Neural cell (in vitro differentiated cells): ENCODE data around the gene RGS10. TPM values are rescaled to one million over a fixed set of nuclear protein-coding genes. Genes with fewer than 3 reads are reported as not detected.

ENCODE experiments used
- H2AFZ ChIP-seq: fragments of 200-600, 300-800 bp; sonication (generic), shearing (Covaris generic); 2 replicates; pipeline ENCODE4 v1.6.0; 2014; ENCODE audit warnings: low read depth, mild to moderate bottlenecking, antibody characterized with exemption, low read length, moderate library complexity
- H3F3A ChIP-seq: fragments of 200-600 bp; shearing (Covaris generic); 2 replicates; pipeline ENCODE4 v1.6.1; 2016; ENCODE audit warnings: mild to moderate bottlenecking, moderate library complexity, mixed read lengths, antibody characterized with exemption, low read length; ENCODE audit not compliant: insufficient read depth, poor library complexity, severe bottlenecking
- H3K27ac ChIP-seq: fragments of 200-600, 300-800 bp; sonication (generic), shearing (Covaris generic); 2 replicates; pipeline ENCODE4 v1.5.1; 2014; ENCODE audit warnings: mild to moderate bottlenecking, low read length, moderate library complexity
- H3K27me3 ChIP-seq: fragments of 300-800, 200-600 bp; sonication (generic), shearing (Covaris generic); 2 replicates; pipeline ENCODE4 v1.6.0; 2014; ENCODE audit warnings: mild to moderate bottlenecking, low read depth, low read length, moderate library complexity; ENCODE audit not compliant: insufficient read depth
- H3K36me3 ChIP-seq: fragments of 300-800, 200-600 bp; sonication (generic), shearing (Covaris generic); 2 replicates; pipeline ENCODE4 v1.5.1; 2014; ENCODE audit warnings: mild to moderate bottlenecking, antibody characterized with exemption, low read length, moderate library complexity; ENCODE audit not compliant: insufficient read depth
- H3K4me2 ChIP-seq: fragments of 300-800, 200-600 bp; sonication (generic), shearing (Covaris generic); 2 replicates; pipeline ENCODE4 v1.6.0; 2014; ENCODE audit warnings: mild to moderate bottlenecking, low read length
- H3K4me3 ChIP-seq: fragments of 300-800, 200-600 bp; sonication (generic), shearing (Covaris generic); 2 replicates; pipeline ENCODE4 v1.5.1; 2014; ENCODE audit warnings: mild to moderate bottlenecking, low read length, moderate library complexity
- H3K79me2 ChIP-seq: fragments of 200-600 bp; shearing (Covaris generic); replicated peaks from 2 replicates; pipeline ENCODE4 v1.6.0; 2014; ENCODE audit warnings: mild to moderate bottlenecking, low read length, moderate library complexity; ENCODE audit not compliant: insufficient read depth
- H3K9ac ChIP-seq: fragments of 300-800, 200-600 bp; sonication (generic), shearing (Covaris generic); 2 replicates; pipeline ENCODE4 v1.6.1; 2016; ENCODE audit warnings: mild to moderate bottlenecking, low read length, mixed read lengths
- H3K9me2 ChIP-seq: fragments of 200-600 bp; shearing (Covaris generic); 2 replicates; pipeline ENCODE4 v1.6.1; 2016; ENCODE audit warnings: mild to moderate bottlenecking, low read length, mixed read lengths; ENCODE audit not compliant: insufficient read depth
- H3K9me3 ChIP-seq: fragments of 200-600, 300-800 bp; sonication (generic), shearing (Covaris generic); 2 replicates; pipeline ENCODE4 v1.6.1; 2016; ENCODE audit warnings: mild to moderate bottlenecking, mixed run types, low read length, moderate library complexity, mixed read lengths
- H4K20me1 ChIP-seq: fragments of 200-600 bp; shearing (Covaris generic); 2 replicates; pipeline ENCODE4 v1.6.1; 2016; ENCODE audit warnings: mild to moderate bottlenecking, mixed run types; ENCODE audit not compliant: insufficient read depth
- EP300 ChIP-seq: fragments of 450-650 bp; conservative IDR thresholded peaks from 2 replicates; pipeline ENCODE4 v1.6.1; 2014; ENCODE audit warnings: antibody characterized with exemption, mild to moderate bottlenecking, moderate library complexity; ENCODE audit not compliant: poor library complexity, severe bottlenecking
- EZH2 ChIP-seq: fragments of 200-600, 300-800 bp; shearing (Covaris generic), sonication (generic); IDR thresholded peaks from 2 replicates; pipeline ENCODE4 v1.6.1; 2014; ENCODE audit warnings: antibody characterized with exemption, low read length, borderline replicate concordance, mild to moderate bottlenecking; ENCODE audit not compliant: insufficient read depth, poor library complexity, severe bottlenecking
- MXI1 ChIP-seq: fragments of 450-650 bp; conservative IDR thresholded peaks from 2 replicates; pipeline ENCODE4 v1.6.1; 2014; ENCODE audit warnings: antibody characterized with exemption, mild to moderate bottlenecking; ENCODE audit not compliant: poor library complexity, severe bottlenecking
- POLR2AphosphoS5 ChIP-seq: IDR thresholded peaks from 2 replicates; pipeline ENCODE4 v1.6.1; 2012
- RAD21 ChIP-seq: fragments of 450-650 bp; conservative IDR thresholded peaks from 2 replicates; pipeline ENCODE4 v1.6.1; 2014; ENCODE audit warnings: antibody characterized with exemption, mild to moderate bottlenecking, moderate library complexity
- SMC3 ChIP-seq: fragments of 450-650 bp; conservative IDR thresholded peaks from 2 replicates; pipeline ENCODE4 v1.6.1; 2014; ENCODE audit warnings: antibody characterized with exemption, mild to moderate bottlenecking, moderate library complexity; ENCODE audit not compliant: poor library complexity
- TAF1 ChIP-seq: IDR thresholded peaks from 2 replicates; pipeline ENCODE4 v1.6.1; 2012; ENCODE audit warnings: low read depth
- polyA plus RNA-seq: library from polyadenylated mRNA; depleted of rRNA; stranded (reverse); fragments of >200 nt; gene quantifications from 2 replicates; pipeline ENCODE4 v1.2.3, GENCODE V29; 2014
- TF ChIP-seq, protein P1 (sequence below): fragments of 450-650 bp; IDR thresholded peaks from 2 replicates; pipeline ENCODE4 v1.5.1; 2014; ENCODE audit warnings: antibody characterized with exemption, mild to moderate bottlenecking, moderate library complexity; ENCODE audit not compliant: poor library complexity, severe bottlenecking
- TF ChIP-seq, protein P2 (sequence below): IDR thresholded peaks from 2 replicates; pipeline ENCODE4 v1.6.1; 2012; ENCODE audit warnings: borderline replicate concordance

Gene RGS10
- polyA plus RNA-seq, 1 donor from 2014 or later, result 2.6 TPM

DNA sequence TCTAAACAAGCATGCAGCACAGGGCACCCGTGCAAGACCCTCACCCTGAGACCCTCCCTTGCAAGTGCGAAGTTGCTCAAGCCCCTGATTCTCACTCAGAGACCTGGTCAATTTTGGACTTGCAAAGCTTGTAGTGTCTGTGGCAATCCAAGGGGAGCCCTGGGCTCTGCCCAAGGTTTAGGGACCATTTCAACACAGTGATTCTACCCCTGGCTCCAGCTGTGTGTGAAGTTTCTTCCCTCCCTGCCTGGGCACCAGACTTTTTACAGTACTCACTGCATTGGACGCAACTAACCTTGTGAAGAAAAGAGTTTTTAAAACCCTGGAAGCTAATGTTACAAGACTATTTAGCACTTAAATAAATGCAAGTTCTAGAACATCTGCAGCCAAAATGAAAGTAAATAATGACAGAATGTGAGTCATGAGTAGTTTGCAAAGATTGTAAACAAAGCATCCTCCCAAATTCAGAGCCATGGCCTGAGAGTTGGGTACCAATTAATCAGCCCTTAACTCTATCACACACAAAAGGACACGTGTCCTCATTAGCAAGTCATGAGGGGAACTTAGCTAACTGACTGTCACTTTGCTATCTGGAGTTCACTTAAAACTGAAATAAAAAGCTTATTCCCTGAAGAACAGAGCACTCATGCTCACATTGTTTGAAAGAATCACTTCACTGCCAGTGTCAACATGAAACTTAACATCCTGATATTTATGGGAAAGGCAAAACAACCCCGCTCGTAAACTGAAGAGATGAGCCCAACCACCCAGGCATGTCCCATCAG, 48.1 kb downstream of the RGS10 start (continued):
- no peak for TF ChIP-seq EZH2

DNA sequence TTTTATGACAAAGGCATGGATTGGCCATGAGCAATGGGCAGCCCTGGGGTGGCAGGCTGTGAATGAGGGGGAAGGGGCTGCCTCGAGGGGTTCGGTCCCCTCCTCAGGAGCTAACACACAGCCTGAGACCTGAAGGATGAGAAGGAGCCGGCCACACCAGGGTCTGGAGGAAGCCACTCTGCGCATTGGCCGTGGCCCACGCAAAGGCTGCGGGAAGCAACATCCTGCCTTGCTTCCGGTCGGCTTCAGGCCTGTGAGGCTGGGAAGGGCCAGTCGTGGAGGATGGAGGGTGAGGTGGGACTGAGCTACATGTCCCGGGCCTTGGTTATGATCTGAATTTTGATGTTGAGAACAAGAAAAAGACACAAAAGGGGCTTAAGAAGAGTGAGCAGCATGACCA, 49.4 kb downstream of the RGS10 start:
- TF ChIP-seq RAD21 (no peak), TAF1 (no peak), SMC3 (no peak)
- TF ChIP-seq, protein P1, sequence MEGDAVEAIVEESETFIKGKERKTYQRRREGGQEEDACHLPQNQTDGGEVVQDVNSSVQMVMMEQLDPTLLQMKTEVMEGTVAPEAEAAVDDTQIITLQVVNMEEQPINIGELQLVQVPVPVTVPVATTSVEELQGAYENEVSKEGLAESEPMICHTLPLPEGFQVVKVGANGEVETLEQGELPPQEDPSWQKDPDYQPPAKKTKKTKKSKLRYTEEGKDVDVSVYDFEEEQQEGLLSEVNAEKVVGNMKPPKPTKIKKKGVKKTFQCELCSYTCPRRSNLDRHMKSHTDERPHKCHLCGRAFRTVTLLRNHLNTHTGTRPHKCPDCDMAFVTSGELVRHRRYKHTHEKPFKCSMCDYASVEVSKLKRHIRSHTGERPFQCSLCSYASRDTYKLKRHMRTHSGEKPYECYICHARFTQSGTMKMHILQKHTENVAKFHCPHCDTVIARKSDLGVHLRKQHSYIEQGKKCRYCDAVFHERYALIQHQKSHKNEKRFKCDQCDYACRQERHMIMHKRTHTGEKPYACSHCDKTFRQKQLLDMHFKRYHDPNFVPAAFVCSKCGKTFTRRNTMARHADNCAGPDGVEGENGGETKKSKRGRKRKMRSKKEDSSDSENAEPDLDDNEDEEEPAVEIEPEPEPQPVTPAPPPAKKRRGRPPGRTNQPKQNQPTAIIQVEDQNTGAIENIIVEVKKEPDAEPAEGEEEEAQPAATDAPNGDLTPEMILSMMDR, result no peak
- no peaks in the 10 kb centered on the region for H3K9me2 ChIP-seq
- H3K4me3 ChIP-seq, result no peak overlapping the region
- no peaks in the 10 kb centered on the region for H3K9me3 ChIP-seq
- H2AFZ ChIP-seq, result no peak overlapping the region
- H3K27ac ChIP-seq, result no peak overlapping the region
- no peaks in the 10 kb centered on the region for H3K27me3 ChIP-seq
- H4K20me1 ChIP-seq, result no peaks in the 10 kb centered on the region
- no peak overlapping the region for H3K9ac ChIP-seq
- H3K4me2 ChIP-seq, result no peak overlapping the region
- H3F3A ChIP-seq, result no peaks in the 10 kb centered on the region
- no peaks in the 10 kb centered on the region for H3K36me3 ChIP-seq
- H3K79me2 ChIP-seq, result no peaks in the 10 kb centered on the region

DNA sequence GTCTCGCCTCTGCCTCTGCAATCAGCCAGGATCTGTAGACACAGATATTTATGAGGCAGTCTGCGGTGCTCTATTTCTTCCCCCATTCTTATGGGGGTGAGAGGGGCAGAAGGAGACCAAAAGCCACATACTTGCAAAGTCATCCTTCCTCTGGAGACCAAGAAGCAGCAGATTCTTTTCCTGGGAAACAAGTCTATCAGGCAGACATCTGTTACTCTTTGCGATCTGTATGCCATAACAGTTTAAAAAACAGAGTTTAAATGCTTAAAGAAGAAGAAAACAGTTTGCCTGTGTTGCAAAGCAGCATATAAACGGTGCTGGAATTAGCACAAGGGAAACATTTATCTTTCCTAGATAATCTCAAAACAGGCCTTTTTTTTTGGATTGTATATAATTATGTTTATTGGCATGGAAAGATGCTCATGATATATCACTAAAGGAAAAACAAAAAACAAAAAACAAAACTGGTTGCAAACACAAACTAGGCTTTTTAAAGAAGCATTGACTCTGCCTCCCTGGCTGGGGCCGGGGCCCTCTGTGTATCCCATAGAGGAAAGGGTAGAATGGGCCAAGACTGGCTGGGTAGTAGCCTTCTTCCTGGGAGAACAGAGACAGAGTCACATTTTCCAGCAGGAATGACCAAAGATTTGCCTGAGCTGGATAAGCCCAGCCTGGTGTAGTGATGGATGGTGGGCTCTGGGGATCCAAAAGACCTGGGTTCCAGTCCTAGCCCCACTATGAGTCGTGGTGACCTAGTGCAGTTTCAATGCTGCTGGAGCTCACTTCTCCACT, 50.4 kb downstream of the RGS10 start:
- Histone ChIP-seq H3K4me2 (no peak overlapping the region), H3K9me3 (no peaks in the 10 kb centered on the region), H3K27me3 (no peaks in the 10 kb centered on the region), H2AFZ (no peak overlapping the region), H4K20me1 (no peaks in the 10 kb centered on the region), H3K4me3 (no peak overlapping the region), H3K9me2 (no peaks in the 10 kb centered on the region), H3F3A (no peaks in the 10 kb centered on the region), H3K9ac (no peak overlapping the region), H3K79me2 (no peaks in the 10 kb centered on the region), H3K36me3 (no peaks in the 10 kb centered on the region), H3K27ac (no peak overlapping the region)
- TF ChIP-seq, protein P1, result no peak
- no peak for TF ChIP-seq RAD21
- no peak for TF ChIP-seq EZH2
- TF ChIP-seq POLR2AphosphoS5, result no peak
- TF ChIP-seq, protein P2, sequence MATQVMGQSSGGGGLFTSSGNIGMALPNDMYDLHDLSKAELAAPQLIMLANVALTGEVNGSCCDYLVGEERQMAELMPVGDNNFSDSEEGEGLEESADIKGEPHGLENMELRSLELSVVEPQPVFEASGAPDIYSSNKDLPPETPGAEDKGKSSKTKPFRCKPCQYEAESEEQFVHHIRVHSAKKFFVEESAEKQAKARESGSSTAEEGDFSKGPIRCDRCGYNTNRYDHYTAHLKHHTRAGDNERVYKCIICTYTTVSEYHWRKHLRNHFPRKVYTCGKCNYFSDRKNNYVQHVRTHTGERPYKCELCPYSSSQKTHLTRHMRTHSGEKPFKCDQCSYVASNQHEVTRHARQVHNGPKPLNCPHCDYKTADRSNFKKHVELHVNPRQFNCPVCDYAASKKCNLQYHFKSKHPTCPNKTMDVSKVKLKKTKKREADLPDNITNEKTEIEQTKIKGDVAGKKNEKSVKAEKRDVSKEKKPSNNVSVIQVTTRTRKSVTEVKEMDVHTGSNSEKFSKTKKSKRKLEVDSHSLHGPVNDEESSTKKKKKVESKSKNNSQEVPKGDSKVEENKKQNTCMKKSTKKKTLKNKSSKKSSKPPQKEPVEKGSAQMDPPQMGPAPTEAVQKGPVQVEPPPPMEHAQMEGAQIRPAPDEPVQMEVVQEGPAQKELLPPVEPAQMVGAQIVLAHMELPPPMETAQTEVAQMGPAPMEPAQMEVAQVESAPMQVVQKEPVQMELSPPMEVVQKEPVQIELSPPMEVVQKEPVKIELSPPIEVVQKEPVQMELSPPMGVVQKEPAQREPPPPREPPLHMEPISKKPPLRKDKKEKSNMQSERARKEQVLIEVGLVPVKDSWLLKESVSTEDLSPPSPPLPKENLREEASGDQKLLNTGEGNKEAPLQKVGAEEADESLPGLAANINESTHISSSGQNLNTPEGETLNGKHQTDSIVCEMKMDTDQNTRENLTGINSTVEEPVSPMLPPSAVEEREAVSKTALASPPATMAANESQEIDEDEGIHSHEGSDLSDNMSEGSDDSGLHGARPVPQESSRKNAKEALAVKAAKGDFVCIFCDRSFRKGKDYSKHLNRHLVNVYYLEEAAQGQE, result no peak
- TF ChIP-seq EP300, result no peak
- TF ChIP-seq SMC3, result no peak
- no peak for TF ChIP-seq MXI1
- TF ChIP-seq TAF1, result no peak
